GM13976 (cell line): ENCODE results near the gene PLCG2.

Source experiments
- DNase-seq: peaks from one replicate; pipeline ENCODE4 v3.0.0; 2012; ENCODE audit warnings: low spot score
- in situ Hi-C: fragments of 300-500 bp; cut with MboI; formaldehyde crosslinking; loops from one replicate; pipeline ENCODE4 v1.12.0; 2022; ENCODE audit warnings: low sequenced_read_pairs, mixed read lengths, inconsistent platforms; ENCODE audit not compliant: unreplicated experiment
- TF ChIP-seq, protein P1 (sequence below): IDR thresholded peaks from 2 replicates; pipeline ENCODE4 v1.5.1; 2012; ENCODE audit warnings: borderline replicate concordance, mild to moderate bottlenecking; ENCODE audit not compliant: insufficient read depth; ENCODE audit errors: extremely low read depth, missing control alignments, control extremely low read depth

The PLCG2 gene

DNA sequence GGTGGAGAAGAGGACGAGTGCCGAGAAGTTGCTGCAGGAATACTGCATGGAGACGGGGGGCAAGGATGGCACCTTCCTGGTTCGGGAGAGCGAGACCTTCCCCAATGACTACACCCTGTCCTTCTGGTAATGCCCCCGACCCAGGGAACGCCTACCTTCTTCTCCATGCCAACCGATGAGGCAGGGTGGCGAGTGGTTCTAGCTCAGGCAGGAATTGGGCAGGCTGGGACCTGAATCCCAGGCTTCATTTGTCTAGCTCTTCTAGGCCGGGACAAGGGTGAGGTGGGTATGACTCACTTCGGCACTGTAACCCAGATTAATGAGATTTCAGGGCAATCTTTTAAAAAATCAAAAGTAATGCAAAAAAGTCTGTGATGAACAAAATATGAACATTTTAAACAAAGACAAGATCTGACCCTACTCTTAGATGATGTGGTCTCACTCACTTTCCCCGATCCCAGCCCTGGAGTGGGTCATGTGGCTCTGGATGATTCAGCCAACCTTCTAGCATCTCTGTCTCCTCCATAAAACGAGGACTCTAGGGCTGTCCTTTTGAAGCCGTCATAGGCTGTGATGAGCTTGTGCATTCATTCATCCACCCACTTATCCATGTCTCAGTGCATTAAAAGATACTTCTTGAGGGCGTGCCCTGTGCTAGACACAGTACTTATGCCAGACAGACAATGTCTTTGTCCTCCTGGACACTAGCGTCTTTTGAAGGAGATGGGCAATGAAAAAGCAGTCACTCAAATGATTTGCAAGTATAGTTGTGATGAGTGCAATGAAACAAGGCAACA lies 129.6 kb downstream of the PLCG2 start:
- TF ChIP-seq, protein P1, sequence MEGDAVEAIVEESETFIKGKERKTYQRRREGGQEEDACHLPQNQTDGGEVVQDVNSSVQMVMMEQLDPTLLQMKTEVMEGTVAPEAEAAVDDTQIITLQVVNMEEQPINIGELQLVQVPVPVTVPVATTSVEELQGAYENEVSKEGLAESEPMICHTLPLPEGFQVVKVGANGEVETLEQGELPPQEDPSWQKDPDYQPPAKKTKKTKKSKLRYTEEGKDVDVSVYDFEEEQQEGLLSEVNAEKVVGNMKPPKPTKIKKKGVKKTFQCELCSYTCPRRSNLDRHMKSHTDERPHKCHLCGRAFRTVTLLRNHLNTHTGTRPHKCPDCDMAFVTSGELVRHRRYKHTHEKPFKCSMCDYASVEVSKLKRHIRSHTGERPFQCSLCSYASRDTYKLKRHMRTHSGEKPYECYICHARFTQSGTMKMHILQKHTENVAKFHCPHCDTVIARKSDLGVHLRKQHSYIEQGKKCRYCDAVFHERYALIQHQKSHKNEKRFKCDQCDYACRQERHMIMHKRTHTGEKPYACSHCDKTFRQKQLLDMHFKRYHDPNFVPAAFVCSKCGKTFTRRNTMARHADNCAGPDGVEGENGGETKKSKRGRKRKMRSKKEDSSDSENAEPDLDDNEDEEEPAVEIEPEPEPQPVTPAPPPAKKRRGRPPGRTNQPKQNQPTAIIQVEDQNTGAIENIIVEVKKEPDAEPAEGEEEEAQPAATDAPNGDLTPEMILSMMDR: no peak
- DNase-seq: no peak
- in situ Hi-C loops: no loop called here

DNA sequence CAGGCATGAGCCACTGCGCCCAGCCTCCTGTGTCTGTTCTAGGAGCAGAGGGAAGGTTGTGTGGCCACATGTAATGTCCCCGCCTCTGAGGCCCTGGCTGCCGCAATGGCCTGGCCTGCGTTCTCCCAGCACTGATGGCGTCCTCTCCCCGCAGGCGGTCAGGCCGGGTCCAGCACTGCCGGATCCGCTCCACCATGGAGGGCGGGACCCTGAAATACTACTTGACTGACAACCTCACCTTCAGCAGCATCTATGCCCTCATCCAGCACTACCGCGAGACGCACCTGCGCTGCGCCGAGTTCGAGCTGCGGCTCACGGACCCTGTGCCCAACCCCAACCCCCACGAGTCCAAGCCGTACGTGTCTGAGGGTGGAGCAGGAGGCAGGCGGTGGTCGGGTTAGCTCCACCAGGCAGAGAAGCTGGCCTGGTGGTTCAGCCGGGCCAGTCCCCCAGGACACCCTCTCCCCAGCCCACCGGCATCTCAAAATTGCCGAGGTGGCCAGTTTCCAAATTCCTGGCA lies 131.3 kb downstream of the PLCG2 start:
- TF ChIP-seq, protein P1: no peak
- DNase-seq: no peak
- in situ Hi-C loops: no loop called here

DNA sequence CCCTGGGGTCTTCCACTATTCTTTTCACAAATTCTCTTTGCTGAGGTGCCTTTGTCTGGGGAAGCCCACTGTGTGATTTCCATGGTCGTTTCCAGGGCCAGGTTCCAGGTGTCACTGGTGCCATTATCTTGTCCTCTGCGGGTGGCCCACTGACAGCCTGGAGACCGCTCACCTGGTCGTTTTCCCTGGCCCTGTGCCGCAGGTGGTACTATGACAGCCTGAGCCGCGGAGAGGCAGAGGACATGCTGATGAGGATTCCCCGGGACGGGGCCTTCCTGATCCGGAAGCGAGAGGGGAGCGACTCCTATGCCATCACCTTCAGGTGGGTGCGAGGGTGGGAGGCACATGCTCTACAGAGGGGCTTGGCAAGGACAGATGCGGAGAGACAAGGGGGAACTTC lies 133.3 kb downstream of the PLCG2 start:
- TF ChIP-seq, protein P1: no peak
- DNase-seq: no peak
- in situ Hi-C loops: no loop called here

DNA sequence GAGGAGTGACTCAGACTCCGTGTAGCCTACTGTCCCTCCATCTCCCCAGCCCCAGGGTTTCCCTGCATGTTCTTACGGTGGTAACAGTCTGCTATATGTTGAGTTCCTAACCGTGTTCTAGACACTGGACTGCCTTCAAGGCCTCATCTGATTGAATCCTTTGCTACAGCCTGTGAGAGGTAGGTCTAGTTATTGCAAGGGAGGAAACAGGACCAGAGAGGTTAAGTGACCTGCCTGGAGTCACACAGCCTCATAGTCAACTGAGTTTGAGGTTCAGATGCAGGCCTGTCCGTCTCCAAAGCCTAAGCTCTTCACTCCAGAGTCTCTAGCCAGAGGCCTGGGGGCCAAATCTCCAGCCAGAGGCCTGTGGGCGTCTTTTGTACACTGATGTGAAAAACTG lies 134.1 kb downstream of the PLCG2 start:
- DNase-seq: no peak
- in situ Hi-C loops: no loop called here
- TF ChIP-seq, protein P1: no peak

DNA sequence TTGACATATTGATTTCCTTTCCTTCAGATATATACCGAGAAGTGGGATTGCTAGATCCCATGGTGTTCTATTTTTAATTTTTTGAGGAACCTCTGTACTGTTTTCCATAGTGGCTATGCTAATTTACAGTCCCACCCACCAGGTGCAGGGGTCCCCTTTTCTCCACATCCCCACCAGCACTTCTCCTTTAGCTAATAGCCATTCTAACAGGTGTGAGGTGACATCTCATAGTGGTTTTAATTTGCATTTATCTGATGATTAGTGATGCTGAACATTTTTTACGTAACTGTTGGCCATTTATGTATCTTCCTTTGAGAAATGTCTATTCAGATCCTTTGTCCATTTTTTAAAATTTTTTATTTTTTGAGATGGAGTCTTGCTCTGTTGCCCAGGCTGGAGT lies 138.3 kb downstream of the PLCG2 start:
- DNase-seq: no peak
- TF ChIP-seq, protein P1: no peak
- in situ Hi-C loops: no loop called here

DNA sequence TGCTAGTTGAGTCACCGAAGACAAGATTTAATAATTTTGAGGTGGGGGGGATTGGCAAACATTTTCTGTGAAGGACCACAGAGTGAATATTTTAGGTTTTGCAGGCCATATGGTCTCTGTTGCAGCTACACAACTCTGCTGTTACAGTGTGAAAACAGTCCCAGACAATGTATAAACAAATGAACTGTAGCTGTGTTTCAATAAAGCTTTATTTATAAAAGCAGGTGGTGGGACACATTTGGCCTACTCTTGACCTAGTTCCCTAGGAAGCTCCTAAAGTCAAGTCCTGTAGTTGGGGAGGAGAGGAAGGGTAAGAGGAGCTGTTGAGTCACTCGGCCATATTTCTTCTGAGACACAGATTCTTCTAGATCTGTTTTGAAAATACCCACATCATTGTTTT lies 139.8 kb downstream of the PLCG2 start:
- in situ Hi-C loops: no loop called here
- no peak for DNase-seq
- TF ChIP-seq, protein P1: no peak

DNA sequence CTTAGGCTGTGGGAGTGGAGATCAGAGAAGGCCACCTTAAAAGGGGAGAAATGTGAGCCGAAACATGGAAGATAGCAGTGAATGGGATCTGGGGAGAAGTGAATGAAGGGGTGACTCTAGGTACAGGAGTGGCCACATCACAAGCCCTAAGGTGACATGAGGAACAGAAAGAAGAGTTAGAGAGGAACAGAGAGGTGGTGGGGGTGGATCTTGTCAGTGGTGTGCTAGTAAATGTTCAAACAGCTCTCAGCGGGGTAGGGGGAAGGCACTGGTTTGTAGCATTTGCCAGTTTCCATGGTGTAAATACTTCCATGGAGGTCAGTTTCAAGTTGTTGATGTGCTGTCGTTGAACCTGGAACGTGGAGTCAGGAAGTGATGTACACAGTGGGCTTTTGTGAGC lies 141.4 kb downstream of the PLCG2 start:
- TF ChIP-seq, protein P1: no peak
- no peak for DNase-seq
- in situ Hi-C loops: no loop called here
